K562 (cell line): ENCODE results near the gene DDIT3.

Source experiments
- CREM ChIP-seq: IDR thresholded peaks from 2 replicates; pipeline ENCODE4 v1.6.1; 2014; ENCODE audit warnings: antibody characterized with exemption, low read depth
- FOXJ2 ChIP-seq: fragments of 200-800 bp; sonication (Bioruptor generic); IDR thresholded peaks from 2 replicates; pipeline ENCODE4 v1.6.1; 2016; ENCODE audit warnings: missing genetic modification characterization, missing compliant biosample characterization
- POLR2AphosphoS2 ChIP-seq: IDR thresholded peaks from 2 replicates; pipeline ENCODE4 v1.6.1; 2012; ENCODE audit warnings: low read length, improper control_type of control experiment

DNA sequence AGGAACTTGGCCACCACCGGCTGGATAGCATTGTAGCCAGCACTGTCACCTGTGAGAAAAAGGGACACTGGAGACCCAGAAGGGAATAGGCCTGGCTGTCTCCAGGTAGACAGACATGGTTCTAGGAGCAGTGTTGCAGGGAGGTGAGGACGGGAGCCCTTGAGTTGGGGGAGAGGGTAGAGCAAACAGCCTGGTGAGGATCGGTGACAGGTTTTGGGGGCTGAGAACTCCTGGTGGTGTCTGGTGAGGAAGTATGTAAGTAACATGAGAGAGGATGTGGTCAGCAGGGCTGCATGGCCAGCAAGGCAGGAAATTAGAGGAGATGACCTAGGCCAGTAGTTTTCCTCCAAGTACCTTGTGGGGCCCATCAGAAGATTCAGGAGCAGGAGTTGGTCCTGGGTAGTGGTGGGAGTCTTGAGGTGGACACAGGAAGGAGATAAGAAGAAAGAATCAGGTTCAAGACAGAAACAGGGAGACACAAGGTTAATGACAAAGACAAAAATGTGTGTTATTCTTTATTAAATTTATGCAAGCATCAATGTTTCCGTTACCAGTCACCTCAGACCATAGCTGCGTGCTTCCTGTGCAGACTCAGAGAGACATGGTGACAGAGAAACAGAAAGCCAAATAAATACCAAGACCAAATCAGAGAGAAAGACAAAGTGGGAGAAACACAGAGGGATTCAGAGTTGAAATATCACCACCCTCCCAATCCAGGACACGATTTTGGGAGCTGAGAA is 40.8 kb downstream of the DDIT3 start, which contains the start of gene ARHGAP9:
- TF ChIP-seq CREM (no peak), POLR2AphosphoS2 (no peak), FOXJ2 (tag) (no peak)
